A549 (cell line): Measurements from ENCODE around the gene GCNT2. TPM values are rescaled to one million over a fixed set of nuclear protein-coding genes. Genes with fewer than 3 reads are reported as not detected.

Experiments
- ATAC-seq, 2 experiments: fragments of 200-7000 bp in 1 of 2; fragments of >200 bp in 1 of 2; cut with Nextera tagmentation in 1 of 2; cut with Tn5 transposase in 1 of 2; 3 replicates each; pipeline versions ENCODE4 v1.8.0 to v1.9.1; 2018 to 2020; ENCODE audit warnings: mild to moderate bottlenecking in 1 of 2, moderate library complexity in 1 of 2
- CTCF ChIA-PET: fragments of 300-600 bp; sonication (Branson Sonifier 250); formaldehyde crosslinking; extraction: SDS; loops from one replicate; lab custom pipeline; 2021; ENCODE audit warnings: antibody characterized with exemption, inconsistent platforms; lab: Yijun Ruan, JAX
- POLR2A ChIA-PET: fragments of 350-600 bp; formaldehyde crosslinking; extraction: SDS; loops from one replicate; lab custom pipeline; 2021; ENCODE audit warnings: antibody characterized with exemption, inconsistent platforms; lab: Yijun Ruan, JAX
- DNase-seq, 2 experiments: peaks; one replicate each; pipeline versions ENCODE4 v3.0.0 to v3.0.0-alpha.2; 2011 to 2016; ENCODE audit warnings: low read depth in 1 of 2, low spot score in 1 of 2
- FAIRE-seq: peaks from 2 replicates; lab custom pipeline; 2011; peaks lifted over from hg19 to GRCh38; lab: Jason Lieb, UNC
- H3K27ac ChIP-seq, 2 experiments: fragments of >200 bp; sonication (Bioruptor Twin); formaldehyde crosslinking; 3 replicates each; pipeline ENCODE4 v1.5.1; 2016 to 2017
- H3K4me1 ChIP-seq: fragments of >200 bp; sonication (Bioruptor Twin); formaldehyde crosslinking; 3 replicates; pipeline ENCODE4 v1.6.1; 2016
- H3K4me2 ChIP-seq: fragments of >200 bp; sonication (Bioruptor Twin); formaldehyde crosslinking; 3 replicates; pipeline ENCODE4 v1.6.1; 2016
- H3K4me3 ChIP-seq: fragments of >200 bp; sonication (Bioruptor Twin); formaldehyde crosslinking; 3 replicates; pipeline ENCODE4 v1.5.1; 2016
- H3K9me3 ChIP-seq: fragments of >200 bp; sonication (Bioruptor Twin); formaldehyde crosslinking; 3 replicates; pipeline ENCODE4 v1.6.1; 2016
- BHLHE40 ChIP-seq: IDR thresholded peaks from 2 replicates; pipeline ENCODE4 v1.6.1; 2012; ENCODE audit warnings: low read depth, low read length, inconsistent platforms
- CBX2 ChIP-seq: fragments of 200-600 bp; sonication (generic); IDR thresholded peaks from 2 replicates; pipeline ENCODE4 v1.6.1; 2016; ENCODE audit warnings: low read depth, mild to moderate bottlenecking, borderline replicate concordance
- CEBPB ChIP-seq, 2 experiments: fragments of >200 bp in 1 of 2; sonication (Bioruptor Twin) in 1 of 2; formaldehyde crosslinking in 1 of 2; IDR thresholded peaks; 2 replicates each; pipeline ENCODE4 v1.6.1; 2012 to 2016
- CHD4 ChIP-seq: fragments of 200-600 bp; sonication (generic); IDR thresholded peaks from 2 replicates; pipeline ENCODE4 v1.6.1; 2016; ENCODE audit warnings: antibody characterized with exemption, mild to moderate bottlenecking, borderline replicate concordance
- E2F6 ChIP-seq: IDR thresholded peaks from 2 replicates; pipeline ENCODE4 v1.6.1; 2012; ENCODE audit warnings: low read depth, borderline replicate concordance
- EHF ChIP-seq: fragments of 250-450 bp; sonication (Bioruptor Pico); IDR thresholded peaks from 2 replicates; pipeline ENCODE4 v1.5.0; 2020; ENCODE audit warnings: mild to moderate bottlenecking
- EHMT2 ChIP-seq: fragments of 200-600 bp; sonication (generic); IDR thresholded peaks from 2 replicates; pipeline ENCODE4 v1.6.1; 2016; ENCODE audit warnings: antibody characterized with exemption, low read depth, mild to moderate bottlenecking, moderate library complexity
- FOSB ChIP-seq: fragments of 250-450 bp; sonication (Bioruptor Pico); IDR thresholded peaks from 2 replicates; pipeline ENCODE4 v1.5.0; 2020; ENCODE audit warnings: mild to moderate bottlenecking, moderate library complexity
- FOXS1 ChIP-seq: fragments of 250-450 bp; sonication (Bioruptor Pico); IDR thresholded peaks from 2 replicates; pipeline ENCODE4 v1.5.0; 2020; ENCODE audit warnings: mild to moderate bottlenecking, moderate library complexity
- HEYL ChIP-seq: fragments of 250-450 bp; sonication (Bioruptor Pico); IDR thresholded peaks from 2 replicates; pipeline ENCODE4 v1.8.0; 2021; ENCODE audit warnings: mild to moderate bottlenecking, moderate library complexity
- MAFK ChIP-seq: fragments of 450-650 bp; IDR thresholded peaks from 2 replicates; pipeline ENCODE4 v1.6.1; 2014; ENCODE audit not compliant: partially characterized antibody
- MAX ChIP-seq: IDR thresholded peaks from 2 replicates; pipeline ENCODE4 v1.6.1; 2012
- MAZ ChIP-seq: fragments of 150-350 bp; IDR thresholded peaks from 2 replicates; pipeline ENCODE4 v1.6.1; 2014; ENCODE audit warnings: antibody characterized with exemption, low read depth, low read length, borderline replicate concordance
- MYC ChIP-seq: IDR thresholded peaks from 2 replicates; pipeline ENCODE4 v1.6.1; 2012; ENCODE audit warnings: mild to moderate bottlenecking, inconsistent platforms, low read length, improper control_type of control experiment, borderline replicate concordance
- NFE2L2 ChIP-seq: fragments of 150-350 bp; conservative IDR thresholded peaks from 2 replicates; pipeline ENCODE4 v1.6.1; 2014; ENCODE audit warnings: low read length
- NPAS2 ChIP-seq: fragments of 250-450 bp; sonication (Bioruptor Pico); IDR thresholded peaks from 2 replicates; pipeline ENCODE4 v1.8.0; 2022; ENCODE audit warnings: mild to moderate bottlenecking, moderate library complexity, borderline replicate concordance
- NR3C1 ChIP-seq: fragments of >200 bp; sonication (Bioruptor Twin); formaldehyde crosslinking; IDR thresholded peaks from 3 replicates; pipeline ENCODE4 v1.6.1; 2017
- PBX3 ChIP-seq: IDR thresholded peaks from 2 replicates; pipeline ENCODE4 v1.6.1; 2012
- POLR2AphosphoS2 ChIP-seq: conservative IDR thresholded peaks from 2 replicates; pipeline ENCODE4 v1.6.1; 2012; ENCODE audit warnings: low read length, improper control_type of control experiment, inconsistent platforms
- RAD21 ChIP-seq, 2 experiments: fragments of >200 bp in 1 of 2; sonication (Bioruptor Twin) in 1 of 2; formaldehyde crosslinking in 1 of 2; IDR thresholded peaks in 1 of 2; conservative IDR thresholded peaks in 1 of 2; 2 replicates in 1 of 2; 3 replicates in 1 of 2; pipeline ENCODE4 v1.6.1; 2012 to 2018; ENCODE audit warnings: inconsistent platforms in 1 of 2
- RARB ChIP-seq: fragments of 250-450 bp; sonication (Bioruptor Pico); IDR thresholded peaks from 2 replicates; pipeline ENCODE4 v1.8.0; 2021; ENCODE audit warnings: mild to moderate bottlenecking, moderate library complexity
- RCOR1 ChIP-seq: fragments of 150-350 bp; IDR thresholded peaks from 2 replicates; pipeline ENCODE4 v1.6.1; 2014; ENCODE audit warnings: antibody characterized with exemption, low read length, low read depth
- TFCP2L1 ChIP-seq: fragments of 250-450 bp; sonication (Bioruptor Pico); IDR thresholded peaks from 2 replicates; pipeline ENCODE4 v1.5.0; 2021; ENCODE audit warnings: mild to moderate bottlenecking
- ZC3H11A ChIP-seq: fragments of 450-650 bp; IDR thresholded peaks from 2 replicates; pipeline ENCODE4 v1.6.1; 2014; ENCODE audit warnings: antibody characterized with exemption, mild to moderate bottlenecking
- ZFP36 ChIP-seq: fragments of 450-650 bp; IDR thresholded peaks from 2 replicates; pipeline ENCODE4 v1.6.1; 2014; ENCODE audit warnings: borderline replicate concordance; ENCODE audit not compliant: partially characterized antibody
- ZSCAN20 ChIP-seq: fragments of 250-450 bp; sonication (Bioruptor Pico); IDR thresholded peaks from 2 replicates; pipeline ENCODE4 v1.8.0; 2022; ENCODE audit warnings: mild to moderate bottlenecking, moderate library complexity
- WGBS: methylation state at CpG from one replicate; pipeline ENCODE4 v1.1.6; 2017; ENCODE audit errors: missing lambda C conversion rate; 5-methylcytosine and 5-hydroxymethylcytosine counted together
- polyA plus RNA-seq, 4 experiments: library from polyadenylated mRNA; depleted of rRNA in 3 of 4; stranded (reverse); fragments of >200 nt; fragmentation: RNase III in 1 of 4; extraction: RNeasy Plus Mini Kit Qiagen cat#74134 plus additional on column Dnase treatment in 1 of 4; gene quantifications; 2 replicates in 3 of 4; 3 replicates in 1 of 4; pipeline ENCODE4 v1.2.3, GENCODE V29; 2011 to 2017
- TF ChIP-seq, protein P1 (sequence below): fragments of 200-600 bp; sonication (generic); IDR thresholded peaks from 2 replicates; pipeline ENCODE4 v1.6.1; 2016; ENCODE audit warnings: antibody characterized with exemption, mild to moderate bottlenecking, moderate library complexity
- TF ChIP-seq, protein P2 (sequence below): fragments of 250-450 bp; sonication (Bioruptor Pico); IDR thresholded peaks from 2 replicates; pipeline ENCODE4 v1.5.0; 2021; ENCODE audit warnings: mild to moderate bottlenecking, moderate library complexity, borderline replicate concordance
- TF ChIP-seq, protein P3 (sequence below): fragments of >200 bp; sonication (Bioruptor Twin); formaldehyde crosslinking; IDR thresholded peaks from 3 replicates; pipeline ENCODE4 v1.5.1; 2016
- TF ChIP-seq, protein P4 (sequence below): fragments of >200 bp; sonication (Bioruptor Twin); formaldehyde crosslinking; IDR thresholded peaks from 2 replicates; pipeline ENCODE4 v1.6.1; 2016

Gene GCNT2
- polyA plus RNA-seq, 2 of the 4 experiments (the other 2 are of a cell fraction), result 19.4 to 24.3 TPM

DNA sequence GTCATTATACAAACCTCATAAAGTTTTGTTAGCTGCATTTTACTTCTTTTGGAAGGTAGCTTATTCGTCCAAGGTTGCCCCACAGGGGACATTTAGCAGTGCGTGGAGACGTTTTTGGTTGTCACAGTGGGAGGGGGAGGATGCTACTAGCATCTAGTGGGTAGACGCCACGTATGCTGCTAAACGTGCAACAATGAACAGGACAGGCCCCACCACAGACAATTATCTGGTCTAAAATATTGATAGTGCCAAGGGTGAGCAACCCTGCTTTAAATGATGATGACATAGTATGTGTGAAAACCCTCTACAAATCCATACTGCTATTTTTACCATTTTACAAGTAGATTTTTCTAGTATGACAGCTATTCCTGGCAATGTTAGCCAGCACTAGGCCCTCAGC lies 13.9 kb upstream of the GCNT2 start:
- DNase-seq (no peak), ATAC-seq (no peak), FAIRE-seq (no peak)
- WGBS, result 71% methylated on average over 6 of the region's 6 CpGs
- H3K4me1 ChIP-seq, result peaks cover 38% of the 10 kb centered on the region
- H3K9me3 ChIP-seq, result no peaks in the 10 kb centered on the region
- ChIA-PET POLR2A (no interaction called here), CTCF (interaction anchor here (1.5 kb wide), 1 partner anchor 293 kb away, joined by 4 read pairs; no protein-coding TSS in a partner anchor)
- no peak overlapping the region for H3K4me2 ChIP-seq
- H3K4me3 ChIP-seq, result no peak overlapping the region
- TF ChIP-seq NPAS2 (CRISPR knock-in tag), result no peak
- TF ChIP-seq, protein P1, sequence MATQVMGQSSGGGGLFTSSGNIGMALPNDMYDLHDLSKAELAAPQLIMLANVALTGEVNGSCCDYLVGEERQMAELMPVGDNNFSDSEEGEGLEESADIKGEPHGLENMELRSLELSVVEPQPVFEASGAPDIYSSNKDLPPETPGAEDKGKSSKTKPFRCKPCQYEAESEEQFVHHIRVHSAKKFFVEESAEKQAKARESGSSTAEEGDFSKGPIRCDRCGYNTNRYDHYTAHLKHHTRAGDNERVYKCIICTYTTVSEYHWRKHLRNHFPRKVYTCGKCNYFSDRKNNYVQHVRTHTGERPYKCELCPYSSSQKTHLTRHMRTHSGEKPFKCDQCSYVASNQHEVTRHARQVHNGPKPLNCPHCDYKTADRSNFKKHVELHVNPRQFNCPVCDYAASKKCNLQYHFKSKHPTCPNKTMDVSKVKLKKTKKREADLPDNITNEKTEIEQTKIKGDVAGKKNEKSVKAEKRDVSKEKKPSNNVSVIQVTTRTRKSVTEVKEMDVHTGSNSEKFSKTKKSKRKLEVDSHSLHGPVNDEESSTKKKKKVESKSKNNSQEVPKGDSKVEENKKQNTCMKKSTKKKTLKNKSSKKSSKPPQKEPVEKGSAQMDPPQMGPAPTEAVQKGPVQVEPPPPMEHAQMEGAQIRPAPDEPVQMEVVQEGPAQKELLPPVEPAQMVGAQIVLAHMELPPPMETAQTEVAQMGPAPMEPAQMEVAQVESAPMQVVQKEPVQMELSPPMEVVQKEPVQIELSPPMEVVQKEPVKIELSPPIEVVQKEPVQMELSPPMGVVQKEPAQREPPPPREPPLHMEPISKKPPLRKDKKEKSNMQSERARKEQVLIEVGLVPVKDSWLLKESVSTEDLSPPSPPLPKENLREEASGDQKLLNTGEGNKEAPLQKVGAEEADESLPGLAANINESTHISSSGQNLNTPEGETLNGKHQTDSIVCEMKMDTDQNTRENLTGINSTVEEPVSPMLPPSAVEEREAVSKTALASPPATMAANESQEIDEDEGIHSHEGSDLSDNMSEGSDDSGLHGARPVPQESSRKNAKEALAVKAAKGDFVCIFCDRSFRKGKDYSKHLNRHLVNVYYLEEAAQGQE, result no peak
- TF ChIP-seq CBX2, result no peak
- no peak for TF ChIP-seq MAFK
- TF ChIP-seq CHD4, result no peak
- no peak for TF ChIP-seq ZSCAN20 (CRISPR knock-in tag)
- no peak for TF ChIP-seq BHLHE40
- TF ChIP-seq, protein P2, sequence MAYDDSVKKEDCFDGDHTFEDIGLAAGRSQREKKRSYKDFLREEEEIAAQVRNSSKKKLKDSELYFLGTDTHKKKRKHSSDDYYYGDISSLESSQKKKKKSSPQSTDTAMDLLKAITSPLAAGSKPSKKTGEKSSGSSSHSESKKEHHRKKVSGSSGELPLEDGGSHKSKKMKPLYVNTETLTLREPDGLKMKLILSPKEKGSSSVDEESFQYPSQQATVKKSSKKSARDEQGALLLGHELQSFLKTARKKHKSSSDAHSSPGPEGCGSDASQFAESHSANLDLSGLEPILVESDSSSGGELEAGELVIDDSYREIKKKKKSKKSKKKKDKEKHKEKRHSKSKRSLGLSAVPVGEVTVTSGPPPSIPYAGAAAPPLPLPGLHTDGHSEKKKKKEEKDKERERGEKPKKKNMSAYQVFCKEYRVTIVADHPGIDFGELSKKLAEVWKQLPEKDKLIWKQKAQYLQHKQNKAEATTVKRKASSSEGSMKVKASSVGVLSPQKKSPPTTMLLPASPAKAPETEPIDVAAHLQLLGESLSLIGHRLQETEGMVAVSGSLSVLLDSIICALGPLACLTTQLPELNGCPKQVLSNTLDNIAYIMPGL, result no peak
- TF ChIP-seq MYC, result no peak
- no peak for TF ChIP-seq RCOR1
- no peak for TF ChIP-seq CEBPB (IDR thresholded peaks at IDR 0.05)
- no peak for TF ChIP-seq ZC3H11A
- TF ChIP-seq RARB (CRISPR knock-in tag), result no peak
- no peak for TF ChIP-seq HEYL (CRISPR knock-in tag)
- TF ChIP-seq NR3C1, result no peak
- no peak for TF ChIP-seq E2F6
- TF ChIP-seq NFE2L2, result no peak
- H3K27ac ChIP-seq, result no peak overlapping the region

DNA sequence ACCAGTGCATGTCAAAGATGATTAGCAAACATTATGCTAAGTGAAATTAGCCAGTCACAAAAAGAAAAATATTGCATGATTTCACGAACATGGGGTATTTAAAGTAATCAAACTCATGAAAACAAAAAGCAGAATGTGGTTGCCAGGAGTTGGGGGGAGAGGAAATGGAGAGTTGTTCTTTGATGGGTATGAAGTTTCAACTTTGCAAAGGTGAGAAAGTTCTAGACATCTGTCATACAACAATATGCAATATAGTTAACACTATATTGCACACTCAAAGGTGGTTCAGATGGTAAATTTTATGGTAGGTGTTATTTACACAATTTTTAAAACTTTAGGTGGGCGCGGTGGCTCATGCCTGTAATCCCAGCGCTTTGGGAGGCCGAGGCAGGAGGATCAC lies 13.4 kb upstream of the GCNT2 start:
- FAIRE-seq (no peak), ATAC-seq (no peak), DNase-seq (no peak)
- ChIA-PET POLR2A (no interaction called here), CTCF (interaction anchor here (0.7 to 1.5 kb wide), 2 partner anchors 293 to 574 kb away, joined by 3 to 4 read pairs; no protein-coding TSS in a partner anchor)
- no peak overlapping the region for H3K27ac ChIP-seq
- H3K4me3 ChIP-seq, result no peak overlapping the region
- no peak overlapping the region for H3K4me2 ChIP-seq
- TF ChIP-seq FOSB (CRISPR knock-in tag) (no peak), CEBPB (IDR thresholded peaks at IDR 0.05) (no peak), EHF (CRISPR knock-in tag) (no peak), MAZ (no peak), TFCP2L1 (CRISPR knock-in tag) (no peak), EHMT2 (no peak), ZFP36 (no peak), PBX3 (no peak), CHD4 (no peak), POLR2AphosphoS2 (no peak), MAX (no peak), RAD21 (conservative IDR thresholded peaks at IDR 0.05 in 1 of 2, IDR thresholded peaks at IDR 0.05 in 1 of 2) (no peak), FOXS1 (CRISPR knock-in tag) (no peak)
- TF ChIP-seq, protein P3, sequence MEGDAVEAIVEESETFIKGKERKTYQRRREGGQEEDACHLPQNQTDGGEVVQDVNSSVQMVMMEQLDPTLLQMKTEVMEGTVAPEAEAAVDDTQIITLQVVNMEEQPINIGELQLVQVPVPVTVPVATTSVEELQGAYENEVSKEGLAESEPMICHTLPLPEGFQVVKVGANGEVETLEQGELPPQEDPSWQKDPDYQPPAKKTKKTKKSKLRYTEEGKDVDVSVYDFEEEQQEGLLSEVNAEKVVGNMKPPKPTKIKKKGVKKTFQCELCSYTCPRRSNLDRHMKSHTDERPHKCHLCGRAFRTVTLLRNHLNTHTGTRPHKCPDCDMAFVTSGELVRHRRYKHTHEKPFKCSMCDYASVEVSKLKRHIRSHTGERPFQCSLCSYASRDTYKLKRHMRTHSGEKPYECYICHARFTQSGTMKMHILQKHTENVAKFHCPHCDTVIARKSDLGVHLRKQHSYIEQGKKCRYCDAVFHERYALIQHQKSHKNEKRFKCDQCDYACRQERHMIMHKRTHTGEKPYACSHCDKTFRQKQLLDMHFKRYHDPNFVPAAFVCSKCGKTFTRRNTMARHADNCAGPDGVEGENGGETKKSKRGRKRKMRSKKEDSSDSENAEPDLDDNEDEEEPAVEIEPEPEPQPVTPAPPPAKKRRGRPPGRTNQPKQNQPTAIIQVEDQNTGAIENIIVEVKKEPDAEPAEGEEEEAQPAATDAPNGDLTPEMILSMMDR, result no peak
- TF ChIP-seq, protein P4, sequence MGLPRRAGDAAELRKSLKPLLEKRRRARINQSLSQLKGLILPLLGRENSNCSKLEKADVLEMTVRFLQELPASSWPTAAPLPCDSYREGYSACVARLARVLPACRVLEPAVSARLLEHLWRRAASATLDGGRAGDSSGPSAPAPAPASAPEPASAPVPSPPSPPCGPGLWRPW, result no peak
- WGBS, result 91% methylated on average over 5 of the region's 5 CpGs
- no peaks in the 10 kb centered on the region for H3K9me3 ChIP-seq
- H3K4me1 ChIP-seq, result peaks cover 38% of the 10 kb centered on the region
